Effector memory CD4-positive, alpha-beta T cell (primary cell): ENCODE results near the gene BBS10.
"Not testable (repeated sequence)": the region's sequence is repeated elsewhere in the genome, so short reads cannot be mapped to it uniquely, and the experiment has no call there.

ENCODE experiments used
- DNase-seq, 3 donors: peaks; one replicate each; pipeline ENCODE4 v3.0.0-alpha.2; 2020
- H3K27ac ChIP-seq: 2 replicates; pipeline ENCODE4 v1.7.0; 2013; ENCODE audit warnings: mild to moderate bottlenecking, low read length, moderate library complexity; ENCODE audit not compliant: insufficient read depth, poor library complexity, severe bottlenecking
- H3K27me3 ChIP-seq: replicated peaks from 2 replicates; pipeline ENCODE4 v1.7.0; 2013; ENCODE audit warnings: mild to moderate bottlenecking, low read length; ENCODE audit not compliant: insufficient read depth, control insufficient read depth, poor library complexity, severe bottlenecking
- H3K36me3 ChIP-seq: 2 replicates; pipeline ENCODE4 v1.7.0; 2013; ENCODE audit warnings: mild to moderate bottlenecking, low read length, moderate library complexity; ENCODE audit not compliant: control insufficient read depth, insufficient read depth
- H3K4me1 ChIP-seq: 2 replicates; pipeline ENCODE4 v1.7.0; 2013; ENCODE audit warnings: low read length, mild to moderate bottlenecking; ENCODE audit not compliant: control insufficient read depth, insufficient read depth, poor library complexity, severe bottlenecking
- H3K4me3 ChIP-seq: 2 replicates; pipeline ENCODE4 v1.7.0; 2013; ENCODE audit warnings: low read length, low read depth, mild to moderate bottlenecking; ENCODE audit not compliant: insufficient read depth, poor library complexity, severe bottlenecking
- H3K9me3 ChIP-seq: 2 replicates; pipeline ENCODE4 v1.7.0; 2013; ENCODE audit warnings: mild to moderate bottlenecking, low read length, moderate library complexity; ENCODE audit not compliant: control insufficient read depth

BBS10 gene

GRCh38 chr12:76368230-76368629, 20.0 kb upstream of the BBS10 start:
- Histone ChIP-seq H3K4me3 (no peak overlapping the region), H3K27me3 (no peaks in the 10 kb centered on the region), H3K27ac (no peak overlapping the region), H3K9me3 (no peaks in the 10 kb centered on the region), H3K4me1 (no peaks in the 10 kb centered on the region), H3K36me3 (peaks cover 44% of the 10 kb centered on the region)
- no peak for DNase-seq

GRCh38 chr12:76366163-76366562, 17.9 kb upstream of the BBS10 start:
- H3K4me3 ChIP-seq = no peak overlapping the region
- H3K9me3 ChIP-seq = no peaks in the 10 kb centered on the region
- no peak for DNase-seq
- H3K36me3 ChIP-seq = peaks cover 44% of the 10 kb centered on the region
- no peaks in the 10 kb centered on the region for H3K4me1 ChIP-seq
- H3K27ac ChIP-seq = no peak overlapping the region
- no peaks in the 10 kb centered on the region for H3K27me3 ChIP-seq

- not testable (repeated sequence) for H3K27me3 ChIP-seq, H3K9me3 ChIP-seq, H3K4me3 ChIP-seq, DNase-seq, H3K27ac ChIP-seq, H3K4me1 ChIP-seq
- H3K36me3 ChIP-seq = peaks cover 32% of the 10 kb centered on the region
Measured at GRCh38 chr12:76364131-76364530, 15.9 kb upstream of the BBS10 start.

GRCh38 chr12:76360316-76360715, 12.1 kb upstream of the BBS10 start:
- Histone ChIP-seq H3K4me1 (no peaks in the 10 kb centered on the region), H3K27ac (no peak overlapping the region), H3K9me3 (no peaks in the 10 kb centered on the region), H3K36me3 (peaks cover 8% of the 10 kb centered on the region), H3K27me3 (no peaks in the 10 kb centered on the region), H3K4me3 (no peak overlapping the region)
- no peak for DNase-seq

GRCh38 chr12:76356071-76356470, 7.9 kb upstream of the BBS10 start:
- no peak for DNase-seq
- no peaks in the 10 kb centered on the region for H3K9me3 ChIP-seq
- peaks cover 6% of the 10 kb centered on the region for H3K36me3 ChIP-seq
- no peaks in the 10 kb centered on the region for H3K27me3 ChIP-seq
- no peak overlapping the region for H3K4me3 ChIP-seq
- no peak overlapping the region for H3K27ac ChIP-seq
- H3K4me1 ChIP-seq = no peaks in the 10 kb centered on the region

- no peak for DNase-seq
- peaks cover 7% of the 10 kb centered on the region for H3K4me1 ChIP-seq
- H3K27me3 ChIP-seq = no peaks in the 10 kb centered on the region
- H3K9me3 ChIP-seq = no peaks in the 10 kb centered on the region
- no peak overlapping the region for H3K27ac ChIP-seq
- H3K36me3 ChIP-seq = no peaks in the 10 kb centered on the region
- no peak overlapping the region for H3K4me3 ChIP-seq
Measured at GRCh38 chr12:76346798-76347420, 1.3 kb downstream of the BBS10 start.

GRCh38 chr12:76346236-76346635, 2.0 kb downstream of the BBS10 start:
- no peak overlapping the region for H3K4me3 ChIP-seq
- peaks cover 7% of the 10 kb centered on the region for H3K4me1 ChIP-seq
- no peaks in the 10 kb centered on the region for H3K36me3 ChIP-seq
- DNase-seq = no peak
- H3K27ac ChIP-seq = no peak overlapping the region
- H3K9me3 ChIP-seq = no peaks in the 10 kb centered on the region
- no peaks in the 10 kb centered on the region for H3K27me3 ChIP-seq

GRCh38 chr12:76345569-76345968, 2.6 kb downstream of the BBS10 start:
- Histone ChIP-seq H3K36me3 (no peaks in the 10 kb centered on the region), H3K4me3 (no peak overlapping the region), H3K27me3 (no peaks in the 10 kb centered on the region), H3K4me1 (peaks cover 7% of the 10 kb centered on the region), H3K9me3 (no peaks in the 10 kb centered on the region), H3K27ac (no peak overlapping the region)
- DNase-seq = no peak

- no peak for DNase-seq
- H3K4me3 ChIP-seq = no peak overlapping the region
- no peak overlapping the region for H3K27ac ChIP-seq
- no peaks in the 10 kb centered on the region for H3K9me3 ChIP-seq
- H3K36me3 ChIP-seq = no peaks in the 10 kb centered on the region
- no peaks in the 10 kb centered on the region for H3K4me1 ChIP-seq
- no peaks in the 10 kb centered on the region for H3K27me3 ChIP-seq
Measured at GRCh38 chr12:76341436-76342030, 6.7 kb downstream of the BBS10 start.

GRCh38 chr12:76340680-76341435, 7.4 kb downstream of the BBS10 start:
- Histone ChIP-seq H3K4me1 (no peaks in the 10 kb centered on the region), H3K9me3 (no peaks in the 10 kb centered on the region), H3K36me3 (no peaks in the 10 kb centered on the region), H3K27ac (no peak overlapping the region), H3K27me3 (no peaks in the 10 kb centered on the region), H3K4me3 (no peak overlapping the region)
- no peak for DNase-seq
